HT1080 (cell line): ENCODE measurements around the gene NSUN3. TPM values are rescaled to one million over a fixed set of nuclear protein-coding genes. Genes with fewer than 3 reads are reported as not detected.
"Not testable (repeated sequence)": the region's sequence is repeated elsewhere in the genome, so short reads cannot be mapped to it uniquely, and the experiment has no call there.

ENCODE experiments used
- DNase-seq: peaks from one replicate; pipeline ENCODE4 v3.0.0-alpha.2; 2015; ENCODE audit warnings: low read depth
- total RNA-seq: library from RNA; depleted of rRNA; stranded (reverse); fragments of >200 nt; shearing (Covaris generic); gene quantifications from 2 replicates; pipeline ENCODE4 v1.2.3, GENCODE V29; 2014

Gene NSUN3
- total RNA-seq, 1 experiment from 2014 or later = 13.3 TPM

- no peak for DNase-seq
Measured at GRCh38 chr3:94066506-94067500, 3.9 kb downstream of the NSUN3 start.

- peak; percentile 15 for DNase-seq
Measured at GRCh38 chr3:94069194-94069813, 6.4 kb downstream of the NSUN3 start.

- no peak for DNase-seq
Measured at GRCh38 chr3:94070341-94070911, 7.6 kb downstream of the NSUN3 start.

GRCh38 chr3:94071713-94072284 lies 8.9 kb downstream of the NSUN3 start:
- no peak for DNase-seq

GRCh38 chr3:94076055-94076454 lies 13.2 kb downstream of the NSUN3 start:
- DNase-seq = peak; percentile 34

GRCh38 chr3:94080552-94080951 lies 17.7 kb downstream of the NSUN3 start:
- not testable (repeated sequence) for DNase-seq

- no peak for DNase-seq
Measured at GRCh38 chr3:94081884-94082283, 19.0 kb downstream of the NSUN3 start.

GRCh38 chr3:94082391-94082937 lies 19.6 kb downstream of the NSUN3 start:
- no peak for DNase-seq

- DNase-seq = no peak
Measured at GRCh38 chr3:94083261-94083660, 20.4 kb downstream of the NSUN3 start.

GRCh38 chr3:94089126-94089525 lies 26.3 kb downstream of the NSUN3 start:
- no peak for DNase-seq

- no peak for DNase-seq
Measured at GRCh38 chr3:94092086-94092485, 29.2 kb downstream of the NSUN3 start.

GRCh38 chr3:94093151-94093550 lies 30.3 kb downstream of the NSUN3 start:
- no peak for DNase-seq

- no peak for DNase-seq
Measured at GRCh38 chr3:94095111-94095510, 32.2 kb downstream of the NSUN3 start.

- no peak for DNase-seq
Measured at GRCh38 chr3:94098452-94098851, 35.6 kb downstream of the NSUN3 start.

- no peak for DNase-seq
Measured at GRCh38 chr3:94099311-94099710, 36.5 kb downstream of the NSUN3 start.

- DNase-seq = no peak
Measured at GRCh38 chr3:94101860-94102259, 39.0 kb downstream of the NSUN3 start.

- no peak for DNase-seq
Measured at GRCh38 chr3:94106268-94106667, 43.4 kb downstream of the NSUN3 start.

GRCh38 chr3:94110232-94110631 lies 47.4 kb downstream of the NSUN3 start:
- DNase-seq = not testable (repeated sequence)

- DNase-seq = no peak
Measured at GRCh38 chr3:94110854-94111253, 48.0 kb downstream of the NSUN3 start.

GRCh38 chr3:94114666-94115065 lies 51.8 kb downstream of the NSUN3 start:
- no peak for DNase-seq

- peak; percentile 58 for DNase-seq
Measured at GRCh38 chr3:94115482-94115881, 52.6 kb downstream of the NSUN3 start.

GRCh38 chr3:94117729-94118128 lies 54.9 kb downstream of the NSUN3 start:
- no peak for DNase-seq
